ENCODE results near the gene PLCL2. TPM values are rescaled to one million over a fixed set of nuclear protein-coding genes. Genes with fewer than 3 reads are reported as not detected.

PLCL2 gene
- total RNA-seq, 1 experiment from 2014 or later, result 0.07 TPM

DNA sequence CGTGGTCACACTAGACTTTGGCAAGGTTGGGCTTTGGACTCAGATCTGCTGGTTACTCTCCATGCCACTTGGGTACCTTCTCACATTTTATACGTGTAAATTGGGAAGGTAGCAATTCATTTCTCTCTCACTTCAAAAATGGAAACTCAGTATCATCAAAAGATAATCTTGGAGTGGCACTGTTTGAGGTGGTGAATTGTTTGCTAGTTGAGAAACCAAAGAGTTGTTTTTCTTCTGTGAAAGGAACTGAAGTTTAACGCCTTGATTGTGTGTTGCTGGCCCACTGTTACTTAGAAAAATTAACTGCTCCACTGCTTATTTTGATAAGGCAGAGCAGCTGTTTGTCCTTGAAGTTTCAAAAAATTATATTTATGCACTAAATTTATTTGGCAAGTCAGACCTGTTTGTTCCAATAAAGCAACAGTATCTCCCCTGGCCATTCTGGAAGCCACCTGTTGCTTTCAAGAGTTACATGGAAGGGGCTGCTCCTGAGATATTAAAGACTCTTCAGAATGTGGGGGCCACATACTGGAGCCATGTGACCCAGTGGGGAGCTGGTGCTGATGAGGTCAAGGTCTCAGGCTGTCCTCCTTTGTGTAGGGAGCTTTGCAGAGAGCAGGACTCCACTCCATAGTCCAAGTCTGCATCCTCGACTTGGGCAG is 16.2 kb downstream of the PLCL2 start:
- CTCF ChIA-PET, result no interaction called here
- Mint-ChIP-seq H3K27ac (ENCODE audit: unreplicated experiment) (no peak overlapping the region), H3K4me3 (ENCODE audit: unreplicated experiment) (no peak overlapping the region), H3K27me3 (ENCODE audit: insufficient read depth, unreplicated experiment) (peaks cover 28% of the 10 kb centered on the region), H3K36me3 (ENCODE audit: insufficient read depth, unreplicated experiment) (no peaks in the 10 kb centered on the region), H3K4me1 (ENCODE audit: low read depth, unreplicated experiment) (no peaks in the 10 kb centered on the region), H3K9me3 (ENCODE audit: unreplicated experiment) (no peaks in the 10 kb centered on the region)
- no peaks in the 10 kb centered on the region; the same call in 1 of the 2 replicates for H3K27me3 ChIP-seq (replicated peaks; ENCODE audit: control insufficient read depth, insufficient read depth, low read length)
- no peak for DNase-seq
- POLR2A ChIA-PET, result no interaction called here
- intact Hi-C loops (cut with micrococcal nuclease; ENCODE audit: unreplicated experiment), result no loop called here
- no TSS peak for BruUV-seq (replicated peaks)
- H3K36me3 ChIP-seq (ENCODE audit: control insufficient read depth, insufficient read depth, low read length), result no peaks in the 10 kb centered on the region
- no peak overlapping the region for H3K4me3 ChIP-seq (ENCODE audit: low read depth, low read length)
- no peaks in the 10 kb centered on the region for H3K4me1 ChIP-seq
- TF ChIP-seq, protein P1, sequence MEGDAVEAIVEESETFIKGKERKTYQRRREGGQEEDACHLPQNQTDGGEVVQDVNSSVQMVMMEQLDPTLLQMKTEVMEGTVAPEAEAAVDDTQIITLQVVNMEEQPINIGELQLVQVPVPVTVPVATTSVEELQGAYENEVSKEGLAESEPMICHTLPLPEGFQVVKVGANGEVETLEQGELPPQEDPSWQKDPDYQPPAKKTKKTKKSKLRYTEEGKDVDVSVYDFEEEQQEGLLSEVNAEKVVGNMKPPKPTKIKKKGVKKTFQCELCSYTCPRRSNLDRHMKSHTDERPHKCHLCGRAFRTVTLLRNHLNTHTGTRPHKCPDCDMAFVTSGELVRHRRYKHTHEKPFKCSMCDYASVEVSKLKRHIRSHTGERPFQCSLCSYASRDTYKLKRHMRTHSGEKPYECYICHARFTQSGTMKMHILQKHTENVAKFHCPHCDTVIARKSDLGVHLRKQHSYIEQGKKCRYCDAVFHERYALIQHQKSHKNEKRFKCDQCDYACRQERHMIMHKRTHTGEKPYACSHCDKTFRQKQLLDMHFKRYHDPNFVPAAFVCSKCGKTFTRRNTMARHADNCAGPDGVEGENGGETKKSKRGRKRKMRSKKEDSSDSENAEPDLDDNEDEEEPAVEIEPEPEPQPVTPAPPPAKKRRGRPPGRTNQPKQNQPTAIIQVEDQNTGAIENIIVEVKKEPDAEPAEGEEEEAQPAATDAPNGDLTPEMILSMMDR (IDR thresholded peaks at IDR 0.05; ENCODE audit: insufficient read depth in 1 of 2, low read depth in 1 of 2, low read length in 1 of 2, severe bottlenecking in 1 of 2, unreplicated experiment in 1 of 2), result no peak
- H3K9me3 ChIP-seq, result no peaks in the 10 kb centered on the region

DNA sequence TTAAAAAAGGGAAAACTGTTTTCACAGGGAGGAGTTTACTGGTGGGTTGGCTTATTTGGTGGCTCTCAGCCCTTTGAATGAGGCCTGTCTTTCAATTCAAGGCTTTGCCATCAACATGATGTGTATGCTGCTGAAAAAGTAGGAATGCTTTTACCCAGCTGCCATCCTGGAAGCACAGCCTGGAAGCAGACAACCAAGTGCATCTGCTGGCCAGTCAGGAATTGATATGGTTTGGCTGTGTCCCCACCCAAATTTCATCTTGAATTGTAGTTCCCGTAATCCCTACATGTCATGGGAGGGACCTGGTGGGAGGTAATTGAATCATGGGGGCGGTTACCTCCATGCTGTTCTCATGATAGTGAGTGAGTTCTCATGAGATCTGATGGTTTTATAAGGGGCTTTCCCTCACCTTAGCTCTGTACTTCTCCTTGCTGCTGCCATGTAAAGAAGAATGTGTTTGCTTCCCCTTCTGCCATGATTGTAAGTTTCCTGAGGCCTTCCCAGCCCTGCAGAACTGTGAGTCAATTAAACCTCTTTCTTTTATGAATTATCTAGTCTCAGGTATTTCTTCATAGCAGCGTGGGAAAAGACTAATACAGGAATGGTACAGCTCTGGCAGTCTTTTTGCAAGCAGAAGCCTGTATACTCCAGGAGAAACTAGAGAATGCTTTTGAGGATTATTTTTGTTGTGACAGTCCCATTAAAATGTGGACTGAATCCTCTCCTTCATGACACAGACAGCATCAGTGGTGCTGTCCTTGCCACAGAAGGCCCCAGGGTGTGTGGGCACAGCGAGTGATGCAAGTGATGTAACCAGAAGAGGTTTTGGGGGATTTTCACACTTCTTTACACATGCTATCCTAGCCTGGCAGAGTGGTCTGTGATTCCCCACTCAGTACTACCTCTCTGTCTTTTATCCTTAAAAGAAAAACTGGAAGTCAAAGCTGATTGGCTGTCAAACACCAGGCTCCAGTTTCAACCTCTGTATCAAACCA is 20.0 kb downstream of the PLCL2 start:
- CTCF ChIA-PET, result no interaction called here
- H3K9me3 Mint-ChIP-seq (ENCODE audit: unreplicated experiment), result no peaks in the 10 kb centered on the region
- no TSS peak for BruUV-seq (replicated peaks)
- H3K27me3 ChIP-seq (replicated peaks; ENCODE audit: control insufficient read depth, insufficient read depth, low read length), result no peaks in the 10 kb centered on the region
- no peaks in the 10 kb centered on the region for H3K36me3 Mint-ChIP-seq (ENCODE audit: insufficient read depth, unreplicated experiment)
- TF ChIP-seq, protein P1 (IDR thresholded peaks at IDR 0.05; ENCODE audit: insufficient read depth in 1 of 2, low read depth in 1 of 2, low read length in 1 of 2, severe bottlenecking in 1 of 2, unreplicated experiment in 1 of 2), result no peak
- no peaks in the 10 kb centered on the region for H3K9me3 ChIP-seq
- H3K4me3 ChIP-seq (ENCODE audit: low read depth, low read length), result no peak overlapping the region
- H3K4me3 Mint-ChIP-seq (ENCODE audit: unreplicated experiment), result no peak overlapping the region
- H3K27me3 Mint-ChIP-seq (ENCODE audit: insufficient read depth, unreplicated experiment), result peaks cover 12% of the 10 kb centered on the region
- no peaks in the 10 kb centered on the region for H3K4me1 Mint-ChIP-seq (ENCODE audit: low read depth, unreplicated experiment)
- H3K4me1 ChIP-seq, result no peaks in the 10 kb centered on the region
- H3K36me3 ChIP-seq (ENCODE audit: control insufficient read depth, insufficient read depth, low read length), result no peaks in the 10 kb centered on the region
- DNase-seq, result no peak
- POLR2A ChIA-PET, result no interaction called here
- intact Hi-C loops (cut with micrococcal nuclease; ENCODE audit: unreplicated experiment), result no loop called here
- no peak overlapping the region for H3K27ac Mint-ChIP-seq (ENCODE audit: unreplicated experiment)

DNA sequence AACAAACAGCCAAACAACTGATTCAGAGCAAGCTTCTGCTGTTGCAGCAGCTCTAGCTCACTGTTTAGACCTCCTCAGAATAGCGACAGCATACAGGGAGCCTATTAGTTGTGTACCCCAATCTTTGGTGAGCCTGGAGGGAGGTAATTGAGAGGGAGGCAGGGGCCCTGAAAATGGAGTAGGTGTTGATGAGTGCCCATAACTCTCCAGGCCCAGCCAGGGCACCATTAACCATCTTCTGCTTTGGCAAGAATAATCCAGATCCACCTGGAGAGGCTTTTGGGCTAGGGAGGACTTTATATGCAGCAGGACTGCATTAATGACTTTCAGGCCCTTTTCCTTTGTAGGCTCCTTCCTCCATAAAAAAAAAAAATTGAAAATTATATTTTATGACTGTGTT is 20.9 kb downstream of the PLCL2 start:
- BruUV-seq (replicated peaks), result no TSS peak
- H3K4me3 Mint-ChIP-seq (ENCODE audit: unreplicated experiment), result no peak overlapping the region
- intact Hi-C loops (cut with micrococcal nuclease; ENCODE audit: unreplicated experiment), result no loop called here
- no peaks in the 10 kb centered on the region for H3K9me3 Mint-ChIP-seq (ENCODE audit: unreplicated experiment)
- no peaks in the 10 kb centered on the region for H3K27me3 ChIP-seq (replicated peaks; ENCODE audit: control insufficient read depth, insufficient read depth, low read length)
- TF ChIP-seq, protein P1 (IDR thresholded peaks at IDR 0.05; ENCODE audit: insufficient read depth in 1 of 2, low read depth in 1 of 2, low read length in 1 of 2, severe bottlenecking in 1 of 2, unreplicated experiment in 1 of 2), result no peak
- no peak for DNase-seq
- H3K27me3 Mint-ChIP-seq (ENCODE audit: insufficient read depth, unreplicated experiment), result peaks cover 22% of the 10 kb centered on the region
- H3K36me3 ChIP-seq (ENCODE audit: control insufficient read depth, insufficient read depth, low read length), result no peaks in the 10 kb centered on the region
- ChIA-PET CTCF (no interaction called here), POLR2A (no interaction called here)
- H3K4me1 Mint-ChIP-seq (ENCODE audit: low read depth, unreplicated experiment), result no peaks in the 10 kb centered on the region
- no peak overlapping the region for H3K4me3 ChIP-seq (ENCODE audit: low read depth, low read length)
- H3K36me3 Mint-ChIP-seq (ENCODE audit: insufficient read depth, unreplicated experiment), result no peaks in the 10 kb centered on the region
- H3K4me1 ChIP-seq, result no peaks in the 10 kb centered on the region
- H3K9me3 ChIP-seq, result no peaks in the 10 kb centered on the region
- no peak overlapping the region for H3K27ac Mint-ChIP-seq (ENCODE audit: unreplicated experiment)
